ENCODE measurements around the gene NRSN2.

Gene NRSN2

GRCh38 chr20:378961-379336 is 32.0 kb downstream of the NRSN2 start:
- TF ChIP-seq GABPA (IDR thresholded peaks at IDR 0.05; ENCODE audit: low read depth): no peak
- no peak for TF ChIP-seq REST (IDR thresholded peaks at IDR 0.05; ENCODE audit: insufficient replicate concordance, low read depth)
- TF ChIP-seq SPI1 (IDR thresholded peaks at IDR 0.05; ENCODE audit: borderline replicate concordance, low read depth): no peak
- TF ChIP-seq POLR2AphosphoS5 (IDR thresholded peaks at IDR 0.05; ENCODE audit: low read depth): no peak
- no peak for TF ChIP-seq CTCF (IDR thresholded peaks at IDR 0.05; ENCODE audit: insufficient read depth, low read length)
- no peak overlapping the region for H3K27ac ChIP-seq (replicated peaks)
- H3K27me3 ChIP-seq (ENCODE audit: insufficient read depth, poor library complexity, severe bottlenecking): no peaks in the 10 kb centered on the region
- H3K4me3 ChIP-seq (replicated peaks; ENCODE audit: insufficient read depth, low read length): no peak overlapping the region
- no peak for DNase-seq (ENCODE audit: low read depth in 1 of 2, low spot score in 1 of 2)

- peak; percentile 69 to 79 for DNase-seq (ENCODE audit: low read depth in 1 of 2, low spot score in 1 of 2)
- TF ChIP-seq SPI1 (IDR thresholded peaks at IDR 0.05; ENCODE audit: borderline replicate concordance, low read depth): peak; percentile 74
- TF ChIP-seq GABPA (IDR thresholded peaks at IDR 0.05; ENCODE audit: low read depth): peak; percentile 82
- TF ChIP-seq REST (IDR thresholded peaks at IDR 0.05; ENCODE audit: insufficient replicate concordance, low read depth): no peak
- peak; percentile 80 for TF ChIP-seq POLR2AphosphoS5 (IDR thresholded peaks at IDR 0.05; ENCODE audit: low read depth)
- H3K27me3 ChIP-seq (ENCODE audit: insufficient read depth, poor library complexity, severe bottlenecking): no peaks in the 10 kb centered on the region
- peak overlapping the region; percentile 88 for H3K4me3 ChIP-seq (replicated peaks; ENCODE audit: insufficient read depth, low read length)
- H3K27ac ChIP-seq (replicated peaks): peak overlapping the region; percentile 88
Observed at GRCh38 chr20:380763-381580, 34.1 kb downstream of the NRSN2 start.

GRCh38 chr20:381581-382290 is 34.8 kb downstream of the NRSN2 start:
- Histone ChIP-seq H3K4me3 (replicated peaks; ENCODE audit: insufficient read depth, low read length) (peak overlapping the region; percentile 88), H3K27me3 (ENCODE audit: insufficient read depth, poor library complexity, severe bottlenecking) (no peaks in the 10 kb centered on the region), H3K27ac (replicated peaks) (peak overlapping the region; percentile 88)
- peak; percentile 58 to 84 for DNase-seq (ENCODE audit: low read depth in 1 of 2, low spot score in 1 of 2)
- TF ChIP-seq CTCF (IDR thresholded peaks at IDR 0.05; ENCODE audit: insufficient read depth, low read length) (no peak), POLR2AphosphoS5 (IDR thresholded peaks at IDR 0.05; ENCODE audit: low read depth) (peak; percentile 62; the same call in 1 of the 2 replicates)
